GM12878 (cell line): ENCODE results near the gene CLEC1A. TPM values are rescaled to one million over a fixed set of nuclear protein-coding genes. Genes with fewer than 3 reads are reported as not detected.

ENCODE experiments used
- ATAC-seq: fragments of 200-7000 bp; cut with Tn5 transposase; 3 replicates; pipeline ENCODE4 v1.9.1; 2020; ENCODE audit warnings: mild to moderate bottlenecking, moderate library complexity
- BruUV-seq: library from RNA; stranded (reverse); fragments of 400-500 nt; replicated peaks from 2 replicates; lab custom pipeline; 2021; lab: Mats Ljungman, UMichigan
- CTCF ChIA-PET: fragments of 300-600 bp; sonication (Branson Sonifier 250); formaldehyde crosslinking; extraction: SDS; loops from one replicate; lab custom pipeline; 2021; ENCODE audit warnings: inconsistent platforms; lab: Yijun Ruan, JAX
- POLR2A ChIA-PET: fragments of 350-600 bp; formaldehyde crosslinking; extraction: SDS; loops from one replicate; lab custom pipeline; 2021; ENCODE audit warnings: inconsistent platforms; lab: Charles Lee
- RAD21 ChIA-PET: fragments of 300-600 bp; sonication (Branson Sonifier 250); formaldehyde crosslinking; loops from one replicate; lab custom pipeline; 2023; ENCODE audit warnings: antibody characterized with exemption; ENCODE audit not compliant: unreplicated experiment; lab: Charles Lee
- SMC1A ChIA-PET: fragments of 300-600 bp; sonication (Branson Sonifier 250); formaldehyde crosslinking; loops from one replicate; lab custom pipeline; 2023; ENCODE audit not compliant: unreplicated experiment, uncharacterized antibody; lab: Charles Lee
- DNase-seq: peaks from one replicate; pipeline ENCODE4 v3.0.0-alpha.2; 2011; ENCODE audit warnings: low read depth, low spot score
- FAIRE-seq: peaks from 3 replicates; lab custom pipeline; 2011; peaks lifted over from hg19 to GRCh38; lab: Jason Lieb, UNC
- H2AFZ ChIP-seq: 2 replicates; pipeline ENCODE4 v1.6.0; 2011; ENCODE audit warnings: low read depth, low read length, control low read depth; ENCODE audit not compliant: control insufficient read depth
- H3K27ac ChIP-seq: 2 replicates; pipeline ENCODE4 v1.5.1; 2011; ENCODE audit warnings: control low read depth; ENCODE audit not compliant: control insufficient read depth, insufficient read depth
- H3K27me3 ChIP-seq, 2 experiments: replicated peaks in 1 of 2; 2 replicates each; pipeline versions ENCODE4 v1.6.0 to v1.6.1; 2011; ENCODE audit warnings: low read length in 1 of 2; ENCODE audit not compliant: control insufficient read depth in 2 of 2, insufficient read depth in 2 of 2
- H3K36me3 ChIP-seq, 2 experiments: 2 replicates each; pipeline ENCODE4 v1.5.1; 2011; ENCODE audit warnings: low read length in 1 of 2; ENCODE audit not compliant: control insufficient read depth in 2 of 2, insufficient read depth in 2 of 2
- H3K4me1 ChIP-seq: 2 replicates; pipeline ENCODE4 v1.6.1; 2011; ENCODE audit warnings: mild to moderate bottlenecking, low read length, moderate library complexity, mixed read lengths; ENCODE audit not compliant: control insufficient read depth, insufficient read depth
- H3K4me2 ChIP-seq: 2 replicates; pipeline ENCODE4 v1.6.0; 2011; ENCODE audit warnings: control low read depth; ENCODE audit not compliant: control insufficient read depth, insufficient read depth
- H3K4me3 ChIP-seq: fragments of 200-600 bp; sonication (generic); 2 replicates; pipeline ENCODE4 v1.5.1; 2016
- H3K79me2 ChIP-seq: 2 replicates; pipeline ENCODE4 v1.6.0; 2011; ENCODE audit warnings: low read length; ENCODE audit not compliant: control insufficient read depth, insufficient read depth
- H3K9ac ChIP-seq: 2 replicates; pipeline ENCODE4 v1.8.0; 2011; ENCODE audit warnings: low read length, control low read depth, mixed read lengths; ENCODE audit not compliant: control insufficient read depth, insufficient read depth
- H3K9me3 ChIP-seq: replicated peaks from 3 replicates; pipeline ENCODE4 v1.5.1; 2011; ENCODE audit warnings: mild to moderate bottlenecking, low read length; ENCODE audit not compliant: control insufficient read depth, insufficient read depth
- H4K20me1 ChIP-seq: 2 replicates; pipeline ENCODE4 v1.6.0; 2011; ENCODE audit not compliant: control insufficient read depth, insufficient read depth
- CBX3 ChIP-seq: fragments of 200-600 bp; sonication (generic); IDR thresholded peaks from 2 replicates; pipeline ENCODE4 v1.6.1; 2016; ENCODE audit warnings: low read depth, borderline replicate concordance
- CEBPZ ChIP-seq: fragments of 150-350 bp; IDR thresholded peaks from 2 replicates; pipeline ENCODE4 v1.6.1; 2016; ENCODE audit warnings: low read depth, low read length
- HDGF ChIP-seq: fragments of 450-650 bp; IDR thresholded peaks from 2 replicates; pipeline ENCODE4 v1.6.1; 2016; ENCODE audit warnings: antibody characterized with exemption
- IRF5 ChIP-seq: fragments of 450-650 bp; IDR thresholded peaks from 2 replicates; pipeline ENCODE4 v1.6.1; 2017; ENCODE audit warnings: borderline replicate concordance
- MLLT1 ChIP-seq: fragments of 450-650 bp; IDR thresholded peaks from 2 replicates; pipeline ENCODE4 v1.6.1; 2016; ENCODE audit warnings: mild to moderate bottlenecking
- NBN ChIP-seq: fragments of 450-650 bp; IDR thresholded peaks from 2 replicates; pipeline ENCODE4 v1.6.1; 2016
- NFIC ChIP-seq: IDR thresholded peaks from 2 replicates; pipeline ENCODE4 v1.6.1; 2012; ENCODE audit warnings: low read depth, mild to moderate bottlenecking, inconsistent platforms, low read length, moderate library complexity
- NFYB ChIP-seq: IDR thresholded peaks from 2 replicates; pipeline ENCODE4 v1.6.1; 2011; ENCODE audit warnings: low read depth, mild to moderate bottlenecking, low read length, improper control_type of control experiment, moderate library complexity; ENCODE audit not compliant: insufficient read depth
- NR2C2 ChIP-seq: IDR thresholded peaks from 2 replicates; pipeline ENCODE4 v1.6.1; 2011; ENCODE audit warnings: borderline replicate concordance, low read depth; ENCODE audit not compliant: control insufficient read depth, insufficient read length
- PML ChIP-seq: IDR thresholded peaks from 2 replicates; pipeline ENCODE4 v1.6.1; 2012; ENCODE audit warnings: low read length, inconsistent platforms
- RB1 ChIP-seq: fragments of 450-650 bp; formaldehyde crosslinking; IDR thresholded peaks from 2 replicates; pipeline ENCODE4 v1.6.1; 2017; ENCODE audit warnings: mild to moderate bottlenecking, borderline replicate concordance
- SMAD1 ChIP-seq: fragments of 450-650 bp; IDR thresholded peaks from 2 replicates; pipeline ENCODE4 v1.6.1; 2018; ENCODE audit warnings: mild to moderate bottlenecking, low read depth; ENCODE audit not compliant: partially characterized antibody
- SREBF1 ChIP-seq: IDR thresholded peaks from 2 replicates; pipeline ENCODE4 v1.6.1; 2012; ENCODE audit warnings: mild to moderate bottlenecking, low read length
- TAF1 ChIP-seq: IDR thresholded peaks from 2 replicates; pipeline ENCODE4 v1.6.1; 2011; ENCODE audit warnings: mild to moderate bottlenecking, low read depth, low read length, borderline replicate concordance
- YBX1 ChIP-seq: fragments of 450-650 bp; IDR thresholded peaks from 2 replicates; pipeline ENCODE4 v1.6.1; 2016; ENCODE audit warnings: antibody characterized with exemption
- ZBED1 ChIP-seq: IDR thresholded peaks from 2 replicates; pipeline ENCODE4 v1.6.1; 2016; ENCODE audit warnings: borderline replicate concordance
- ZNF384 ChIP-seq: IDR thresholded peaks from 2 replicates; pipeline ENCODE4 v1.6.1; 2012; ENCODE audit warnings: low read depth, mild to moderate bottlenecking, low read length, improper control_type of control experiment, borderline replicate concordance
- WGBS: methylation state at CpG from one replicate; pipeline ENCODE4 v1.1.6; 2016; ENCODE audit warnings: low lambda C conversion rate; ENCODE audit not compliant: insufficient replicate concordance, insufficient coverage; ENCODE audit errors: missing lambda C conversion rate; 5-methylcytosine and 5-hydroxymethylcytosine counted together
- in situ Hi-C: fragments of 300-500 bp; cut with MboI; formaldehyde crosslinking; loops from 9 replicates; pipeline ENCODE4 v1.14.3; 2018; ENCODE audit warnings: mixed read lengths
- intact Hi-C: fragments of 100-400 bp; cut with micrococcal nuclease; formaldehyde crosslinking; loops from one replicate; pipeline ENCODE4 v1.14.2; 2022; ENCODE audit not compliant: unreplicated experiment
- polyA plus RNA-seq, 11 experiments: library from polyadenylated mRNA; depleted of rRNA in 4 of 11; unstranded in 6 of 11; stranded (reverse) in 5 of 11; fragments of >200 nt; fragmentation: Nextera tagmentation in 4 of 11; fragmentation: Illumina TruSeq in 1 of 11; extraction: Ambion mirVana in 4 of 11; extraction: Trizol in 1 of 11; gene quantifications; 1 replicate in 1 of 11; 2 replicates in 10 of 11; pipeline versions ENCODE4 v1.2.1 to v1.2.3, GENCODE V29; 2011 to 2016; ENCODE audit warnings: inconsistent platforms in 2 of 11, missing spikeins in 2 of 11, low read depth in 1 of 11
- total RNA-seq, 4 experiments: library from RNA; depleted of rRNA in 3 of 4; stranded (reverse); fragments of >200 nt in 3 of 4; fragmentation: Illumina TruSeq in 1 of 4; extraction: Trizol in 1 of 4; gene quantifications; 2 replicates each; pipeline versions ENCODE4 v1.2.1 to v1.2.3, GENCODE V29; 2013 to 2021

CLEC1A gene
- total and polyA plus RNA-seq, 10 of the 15 experiments (the other 5 are each of a cell fraction or from before 2014, with no cell fraction given) = not detected

- H3K36me3 ChIP-seq = no peaks in the 10 kb centered on the region
- H3K4me1 ChIP-seq = no peaks in the 10 kb centered on the region
- H4K20me1 ChIP-seq = no peaks in the 10 kb centered on the region
- TF ChIP-seq NR2C2 = no peak
- TF ChIP-seq IRF5 = no peak
- no peak for TF ChIP-seq NFIC
- no peak for TF ChIP-seq HDGF
- TF ChIP-seq NBN = no peak
- no peak for TF ChIP-seq TAF1
- TF ChIP-seq MLLT1 = no peak
- no peak for TF ChIP-seq RB1
- no peak for TF ChIP-seq ZNF384
- no peak for TF ChIP-seq PML
- TF ChIP-seq CEBPZ = no peak
- no peak for TF ChIP-seq YBX1
- no peak for TF ChIP-seq SMAD1
- TF ChIP-seq SREBF1 = no peak
- TF ChIP-seq NFYB = no peak
- TF ChIP-seq ZBED1 = no peak
- TF ChIP-seq CBX3 = no peak
- intact Hi-C loops (no loop called here), in situ Hi-C loops (loop anchor here (5.0 kb wide), 1 partner anchor 111 kb away; no protein-coding TSS in a partner anchor)
- H3K4me3 ChIP-seq = no peak overlapping the region
- DNase-seq (no peak), ATAC-seq (no peak), FAIRE-seq (no peak)
- no TSS peak for BruUV-seq
- no peak overlapping the region for H3K27ac ChIP-seq
- H3K79me2 ChIP-seq = no peaks in the 10 kb centered on the region
- no peak overlapping the region for H3K4me2 ChIP-seq
- H3K9me3 ChIP-seq = no peaks in the 10 kb centered on the region
- no peaks in the 10 kb centered on the region for H3K27me3 ChIP-seq
- CTCF ChIA-PET = interaction anchor here (0.7 to 1.1 kb wide), 2 partner anchors 11 to 12 kb away, joined by 3 read pairs; no protein-coding TSS in a partner anchor
- SMC1A ChIA-PET = no interaction called here
- H2AFZ ChIP-seq = no peak overlapping the region
- RAD21 ChIA-PET = no interaction called here
- H3K9ac ChIP-seq = no peak overlapping the region
- 63% methylated on average over 5 of the region's 5 CpGs for WGBS
- POLR2A ChIA-PET = no interaction called here
Measured at GRCh38 chr12:10031771-10032175, 67.0 kb downstream of the CLEC1A start.
